Activated T-cell treated with anti-CD3 and anti-CD28 coated beads, Interleukin-2, amount 50 U/mL, for 4 hours (primary cell): ENCODE data around the gene CD2BP2. TPM values are rescaled to one million over a fixed set of nuclear protein-coding genes. Genes with fewer than 3 reads are reported as not detected.

Experiments used
- ATAC-seq, 2 donors: fragments of 200-7000 bp; cut with Tn5 transposase; one replicate each; pipeline ENCODE4 v1.10.0; 2021
- DNase-seq: peaks from one replicate; pipeline ENCODE4 v3.0.0-alpha.2; 2020
- H3K27me3 Mint-ChIP-seq: one replicate; pipeline ENCODE4 v1.8.0; 2021; ENCODE audit warnings: low read depth, mixed read lengths
- H3K36me3 Mint-ChIP-seq: one replicate; pipeline ENCODE4 v1.8.0; 2022; ENCODE audit warnings: mixed read lengths; ENCODE audit not compliant: insufficient read depth
- H3K4me1 Mint-ChIP-seq: one replicate; pipeline ENCODE4 v1.8.0; 2021; ENCODE audit warnings: low read depth, mixed read lengths
- H3K4me3 Mint-ChIP-seq: one replicate; pipeline ENCODE4 v1.8.0; 2021; ENCODE audit warnings: mild to moderate bottlenecking, moderate library complexity, mixed read lengths
- H3K9me3 Mint-ChIP-seq: one replicate; pipeline ENCODE4 v1.8.0; 2021; ENCODE audit warnings: mixed read lengths
- total RNA-seq, 3 donors: library from RNA; stranded (reverse); gene quantifications; one replicate each; pipeline ENCODE4 v1.2.1, GENCODE V29; 2021

Gene CD2BP2
- total RNA-seq, 3 donors from 2014 or later, result 95.2 to 97.2 (median 96.8) TPM

GRCh38 chr16:30382111-30382881, 27.2 kb upstream of the CD2BP2 start, which contains the start of gene SEPTIN1:
Gene SEPTIN1, minus strand, starts transcription at chr16:30382561. Its CDS starts 19 bp downstream, at chr16:30382542.
- peak; percentile 64 for DNase-seq
- Mint-ChIP-seq H3K27me3 (no peaks in the 10 kb centered on the region), H3K4me1 (peaks cover 55% of the 10 kb centered on the region), H3K4me3 (peak within 1 kb of the TSS; percentile 86), H3K9me3 (no peaks in the 10 kb centered on the region), H3K36me3 (peaks cover 5% of the 10 kb centered on the region)
- peak; percentile 42 for ATAC-seq

GRCh38 chr16:30381291-30382041, 26.4 kb upstream of the CD2BP2 start:
- DNase-seq, result no peak
- Mint-ChIP-seq H3K9me3 (no peaks in the 10 kb centered on the region), H3K4me1 (peaks cover 62% of the 10 kb centered on the region), H3K27me3 (no peaks in the 10 kb centered on the region), H3K4me3 (peak overlapping the region; percentile 86), H3K36me3 (peaks cover 5% of the 10 kb centered on the region)
- no peak for ATAC-seq

GRCh38 chr16:30380803-30381208, 25.7 kb upstream of the CD2BP2 start:
- ATAC-seq, result no peak

GRCh38 chr16:30380072-30380802, 25.1 kb upstream of the CD2BP2 start:
- ATAC-seq (no peak), DNase-seq (no peak)
- Mint-ChIP-seq H3K36me3 (peaks cover 5% of the 10 kb centered on the region), H3K4me3 (peak overlapping the region; percentile 86), H3K4me1 (peaks cover 62% of the 10 kb centered on the region), H3K9me3 (no peaks in the 10 kb centered on the region), H3K27me3 (no peaks in the 10 kb centered on the region)

More at GRCh38 chr16:30380803-30381208, 25.7 kb upstream of the CD2BP2 start:
- Mint-ChIP-seq H3K4me1 (peaks cover 62% of the 10 kb centered on the region), H3K9me3 (no peaks in the 10 kb centered on the region), H3K27me3 (no peaks in the 10 kb centered on the region), H3K4me3 (peak overlapping the region; percentile 86), H3K36me3 (peaks cover 5% of the 10 kb centered on the region)
- no peak for DNase-seq

GRCh38 chr16:30379158-30379783, 24.2 kb upstream of the CD2BP2 start:
- Mint-ChIP-seq H3K4me1 (peaks cover 61% of the 10 kb centered on the region), H3K9me3 (no peaks in the 10 kb centered on the region), H3K36me3 (peaks cover 5% of the 10 kb centered on the region), H3K4me3 (peak overlapping the region; percentile 94), H3K27me3 (no peaks in the 10 kb centered on the region)
- DNase-seq, result no peak
- ATAC-seq, result no peak

GRCh38 chr16:30378236-30379157, 23.4 kb upstream of the CD2BP2 start:
- peaks cover 58% of the 10 kb centered on the region for H3K4me1 Mint-ChIP-seq
- H3K9me3 Mint-ChIP-seq, result no peaks in the 10 kb centered on the region
- peak; percentile 99 for DNase-seq
- peaks cover 5% of the 10 kb centered on the region for H3K36me3 Mint-ChIP-seq
- H3K27me3 Mint-ChIP-seq, result no peaks in the 10 kb centered on the region
- H3K4me3 Mint-ChIP-seq, result peak overlapping the region; percentile 94
- ATAC-seq, result peak; percentile 90 to 91

- H3K27me3 Mint-ChIP-seq, result no peaks in the 10 kb centered on the region
- peak overlapping the region; percentile 94 for H3K4me3 Mint-ChIP-seq
- ATAC-seq, result peak; percentile 36 to 39
- H3K9me3 Mint-ChIP-seq, result no peaks in the 10 kb centered on the region
- peak; percentile 89 for DNase-seq
- H3K4me1 Mint-ChIP-seq, result peaks cover 54% of the 10 kb centered on the region
- peaks cover 5% of the 10 kb centered on the region for H3K36me3 Mint-ChIP-seq
These were observed 22.7 kb upstream of the CD2BP2 start for GRCh38 chr16:30377812-30378235.

- H3K4me1 Mint-ChIP-seq, result peaks cover 50% of the 10 kb centered on the region
- no peak for DNase-seq
- H3K4me3 Mint-ChIP-seq, result peak overlapping the region; percentile 94
These were observed 22.1 kb upstream of the CD2BP2 start for GRCh38 chr16:30377050-30377811.

GRCh38 chr16:30376461-30376902, 21.4 kb upstream of the CD2BP2 start:
- no peak for DNase-seq
- no peak overlapping the region for H3K4me3 Mint-ChIP-seq
- ATAC-seq, result no peak
- H3K27me3 Mint-ChIP-seq, result no peaks in the 10 kb centered on the region
- H3K36me3 Mint-ChIP-seq, result peaks cover 4% of the 10 kb centered on the region
- H3K4me1 Mint-ChIP-seq, result peaks cover 51% of the 10 kb centered on the region
- H3K9me3 Mint-ChIP-seq, result no peaks in the 10 kb centered on the region

More at GRCh38 chr16:30377050-30377811, 22.1 kb upstream of the CD2BP2 start:
- Mint-ChIP-seq H3K36me3 (peaks cover 4% of the 10 kb centered on the region), H3K27me3 (no peaks in the 10 kb centered on the region), H3K9me3 (no peaks in the 10 kb centered on the region)
- no peak for ATAC-seq

GRCh38 chr16:30375864-30376263, 20.8 kb upstream of the CD2BP2 start:
- DNase-seq, result no peak

GRCh38 chr16:30374538-30374937, 19.4 kb upstream of the CD2BP2 start, which contains the start of gene MYL11:
Gene MYL11, plus strand, starts transcription at chr16:30374802. Its CDS starts 56 bp downstream, at chr16:30374858.
- H3K9me3 Mint-ChIP-seq, result no peaks in the 10 kb centered on the region
- ATAC-seq, result no peak
- no peak for DNase-seq
- no peaks in the 10 kb centered on the region for H3K36me3 Mint-ChIP-seq
- H3K4me1 Mint-ChIP-seq, result peaks cover 40% of the 10 kb centered on the region
- H3K27me3 Mint-ChIP-seq, result no peaks in the 10 kb centered on the region
- no peak within 1 kb of the TSS for H3K4me3 Mint-ChIP-seq

More at GRCh38 chr16:30375864-30376263, 20.8 kb upstream of the CD2BP2 start:
- Mint-ChIP-seq H3K4me3 (no peak overlapping the region), H3K9me3 (no peaks in the 10 kb centered on the region), H3K27me3 (no peaks in the 10 kb centered on the region), H3K36me3 (peaks cover 4% of the 10 kb centered on the region), H3K4me1 (peaks cover 51% of the 10 kb centered on the region)
- ATAC-seq, result no peak

GRCh38 chr16:30372725-30373124, 17.6 kb upstream of the CD2BP2 start:
- DNase-seq, result no peak
- H3K4me1 Mint-ChIP-seq, result peaks cover 42% of the 10 kb centered on the region
- no peaks in the 10 kb centered on the region for H3K9me3 Mint-ChIP-seq
- no peak overlapping the region for H3K4me3 Mint-ChIP-seq
- no peaks in the 10 kb centered on the region for H3K27me3 Mint-ChIP-seq
- H3K36me3 Mint-ChIP-seq, result no peaks in the 10 kb centered on the region
- no peak for ATAC-seq
